HepG2 (cell line): Measurements from ENCODE around the gene DRC7. TPM values are rescaled to one million over a fixed set of nuclear protein-coding genes. Genes with fewer than 3 reads are reported as not detected.

Source experiments
- ATAC-seq: fragments of 200-7000 bp; cut with Tn5 transposase; 3 replicates; pipeline ENCODE4 v1.9.1; 2020; ENCODE audit warnings: mild to moderate bottlenecking, moderate library complexity
- BruUV-seq: library from RNA; stranded (reverse); fragments of 400-500 nt; replicated peaks from 2 replicates; lab custom pipeline; 2021; lab: Mats Ljungman, UMichigan
- CTCF ChIA-PET: fragments of 300-600 bp; formaldehyde crosslinking; extraction: SDS; loops from one replicate; lab custom pipeline; 2021; ENCODE audit warnings: low total read pairs, inconsistent platforms, low intra/inter-chr PET ratio; lab: Yijun Ruan, JAX
- POLR2A ChIA-PET: fragments of 350-600 bp; sonication (Branson Sonifier 250); formaldehyde crosslinking; loops from one replicate; lab custom pipeline; 2020; ENCODE audit warnings: antibody characterized with exemption, inconsistent platforms; lab: Yijun Ruan, JAX
- DNase-seq: peaks from one replicate; pipeline ENCODE4 v3.0.0-alpha.2; 2015; ENCODE audit warnings: low spot score
- FAIRE-seq: peaks from 3 replicates; lab custom pipeline; 2011; peaks lifted over from hg19 to GRCh38; lab: Jason Lieb, UNC
- H2AFZ ChIP-seq: one replicate; pipeline ENCODE4 v1.6.1; 2011; ENCODE audit warnings: low read length, inconsistent platforms
- H3K27ac ChIP-seq: fragments of 300-600 bp; 3 replicates; pipeline ENCODE4 v1.8.0; 2011; ENCODE audit warnings: mixed run types, mild to moderate bottlenecking, mixed read lengths, low read length, inconsistent platforms; ENCODE audit not compliant: insufficient read depth; ENCODE audit errors: extremely low read length
- H3K27me3 ChIP-seq, 2 experiments: fragments of 200-600 bp in 1 of 2; 2 replicates in 1 of 2; 3 replicates in 1 of 2; pipeline versions ENCODE4 v1.6.0 to v1.8.0; 2011; ENCODE audit warnings: low read length in 2 of 2, mild to moderate bottlenecking in 2 of 2, moderate library complexity in 2 of 2, inconsistent platforms in 1 of 2; ENCODE audit not compliant: insufficient read depth in 2 of 2, control insufficient read depth in 1 of 2
- H3K36me3 ChIP-seq, 2 experiments: fragments of 200-600 bp in 1 of 2; replicated peaks in 1 of 2; 2 replicates in 1 of 2; 3 replicates in 1 of 2; pipeline versions ENCODE4 v1.5.1 to v1.8.0; 2011; ENCODE audit warnings: low read length in 2 of 2, inconsistent platforms in 1 of 2; ENCODE audit not compliant: insufficient read depth in 2 of 2, control insufficient read depth in 1 of 2
- H3K4me1 ChIP-seq: 2 replicates; pipeline ENCODE4 v1.5.1; 2012; ENCODE audit warnings: low read length, inconsistent platforms; ENCODE audit not compliant: insufficient read depth
- H3K4me2 ChIP-seq: 2 replicates; pipeline ENCODE4 v1.6.0; 2011; ENCODE audit warnings: low read depth, low read length, inconsistent platforms
- H3K4me3 ChIP-seq, 3 experiments: fragments of 200-600 bp in 1 of 3; sonication (generic), shearing (Covaris generic) in 1 of 3; replicated peaks in 1 of 3; 2 replicates each; pipeline ENCODE4 v1.5.1; 2011 to 2016; ENCODE audit warnings: low read length in 3 of 3, inconsistent platforms in 2 of 3, low read depth in 2 of 3, mild to moderate bottlenecking in 2 of 3, control low read depth in 1 of 3, mixed read lengths in 1 of 3; ENCODE audit not compliant: insufficient read depth in 1 of 3
- H3K79me2 ChIP-seq: one replicate; pipeline ENCODE4 v1.6.1; 2011; ENCODE audit warnings: low read length, inconsistent platforms; ENCODE audit not compliant: insufficient read depth
- H3K9ac ChIP-seq: 2 replicates; pipeline ENCODE4 v1.6.0; 2011; ENCODE audit warnings: mild to moderate bottlenecking, low read depth, low read length, inconsistent platforms; ENCODE audit not compliant: insufficient read depth
- H3K9me3 ChIP-seq: 2 replicates; pipeline ENCODE4 v1.5.1; 2012; ENCODE audit warnings: mild to moderate bottlenecking, low read length
- H4K20me1 ChIP-seq: 2 replicates; pipeline ENCODE4 v1.6.0; 2011; ENCODE audit warnings: inconsistent platforms, mild to moderate bottlenecking, low read length, moderate library complexity; ENCODE audit not compliant: insufficient read depth
- AGO2 ChIP-seq: fragments of 200-400 bp; formaldehyde crosslinking; optimal IDR thresholded peaks from 2 replicates; pipeline ENCODE3; 2017; ENCODE audit warnings: mild to moderate bottlenecking, low read depth, low read length, moderate library complexity
- HNRNPUL1 ChIP-seq: fragments of 200-400 bp; formaldehyde crosslinking; IDR thresholded peaks from 2 replicates; pipeline ENCODE4 v1.6.1; 2017; ENCODE audit warnings: low read depth, mild to moderate bottlenecking, low read length, moderate library complexity
- HOXD1 ChIP-seq: sonication (generic); formaldehyde crosslinking; IDR thresholded peaks from 2 replicates; pipeline ENCODE4 v1.5.0; 2020; ENCODE audit warnings: missing genetic modification reagents
- IRF2 ChIP-seq: IDR thresholded peaks from 2 replicates; pipeline ENCODE4 v1.6.1; 2018; ENCODE audit warnings: missing genetic modification reagents, missing compliant biosample characterization
- ISX ChIP-seq: sonication (generic); formaldehyde crosslinking; conservative IDR thresholded peaks from 2 replicates; pipeline ENCODE4 v1.5.0; 2020; ENCODE audit warnings: missing genetic modification reagents
- KAT2B ChIP-seq: fragments of 150-350 bp; IDR thresholded peaks from 2 replicates; pipeline ENCODE4 v1.6.1; 2014; ENCODE audit warnings: low read depth, low read length, borderline replicate concordance
- KDM1A ChIP-seq: IDR thresholded peaks from 2 replicates; pipeline ENCODE4 v1.6.1; 2016; ENCODE audit warnings: missing compliant biosample characterization
- KLF15 ChIP-seq: sonication (generic); formaldehyde crosslinking; IDR thresholded peaks from 2 replicates; pipeline ENCODE4 v1.8.1; 2023; ENCODE audit warnings: borderline replicate concordance, mild to moderate bottlenecking, inconsistent platforms, missing genetic modification reagents, mixed read lengths
- NCOA1 ChIP-seq: sonication (generic); formaldehyde crosslinking; IDR thresholded peaks from 2 replicates; pipeline ENCODE4 v1.9.0; 2021; ENCODE audit warnings: missing genetic modification reagents
- PLRG1 ChIP-seq: fragments of 450-650 bp; conservative IDR thresholded peaks from 2 replicates; pipeline ENCODE4 v1.6.1; 2016
- RARG ChIP-seq: sonication (generic); formaldehyde crosslinking; IDR thresholded peaks from 2 replicates; pipeline ENCODE4 v1.4.0; 2020; ENCODE audit warnings: low read depth, mild to moderate bottlenecking, missing genetic modification reagents
- SSRP1 ChIP-seq: IDR thresholded peaks from 2 replicates; pipeline ENCODE4 v1.6.1; 2016; ENCODE audit warnings: control low read depth
- TMF1 ChIP-seq: sonication (generic); formaldehyde crosslinking; IDR thresholded peaks from 2 replicates; pipeline ENCODE4 v1.8.1; 2022; ENCODE audit warnings: low read depth, missing genetic modification reagents
- ZIK1 ChIP-seq: sonication (generic); formaldehyde crosslinking; IDR thresholded peaks from 2 replicates; pipeline ENCODE4 v1.5.0; 2020; ENCODE audit warnings: mild to moderate bottlenecking, low read depth, missing genetic modification reagents, borderline replicate concordance
- ZNF616 ChIP-seq: sonication (generic); formaldehyde crosslinking; IDR thresholded peaks from 2 replicates; pipeline ENCODE4 v1.5.0; 2020; ENCODE audit warnings: low read depth, mild to moderate bottlenecking, missing genetic modification reagents
- ZNF691 ChIP-seq: sonication (generic); formaldehyde crosslinking; IDR thresholded peaks from 2 replicates; pipeline ENCODE4 v1.4.0; 2020; ENCODE audit warnings: missing genetic modification reagents, low read depth, mild to moderate bottlenecking, borderline replicate concordance
- ZNF746 ChIP-seq: sonication (generic); formaldehyde crosslinking; IDR thresholded peaks from 2 replicates; pipeline ENCODE4 v1.8.0; 2022; ENCODE audit warnings: mild to moderate bottlenecking, missing genetic modification reagents
- ZNF781 ChIP-seq: sonication (generic); formaldehyde crosslinking; IDR thresholded peaks from 2 replicates; pipeline ENCODE4 v1.5.1; 2020; ENCODE audit warnings: borderline replicate concordance, mild to moderate bottlenecking, missing genetic modification reagents; ENCODE audit errors: not compliant biosample characterization
- WGBS: methylation state at CpG from one replicate; pipeline ENCODE4 v1.1.6; 2017; ENCODE audit warnings: low lambda C conversion rate; 5-methylcytosine and 5-hydroxymethylcytosine counted together
- in situ Hi-C: cut with HindIII; loops from 2 replicates; pipeline ENCODE4 v1.10.0; 2017; ENCODE audit warnings: low pct_unique_long_range_greater_than_20kb; ENCODE audit not compliant: extremely low pct_ligation_motif_present
- intact Hi-C: fragments of 100-400 bp; cut with micrococcal nuclease; formaldehyde crosslinking; loops from one replicate; pipeline ENCODE4 v1.10.0; 2022; ENCODE audit not compliant: unreplicated experiment
- polyA plus RNA-seq, 8 experiments: library from polyadenylated mRNA; depleted of rRNA in 3 of 8; stranded (reverse) in 7 of 8; unstranded in 1 of 8; fragments of >200 nt; fragmentation: Illumina TruSeq in 4 of 8; extraction: Trizol in 4 of 8; gene quantifications; 2 replicates each; pipeline versions ENCODE4 v1.2.1 to v1.2.3, GENCODE V29; 2011 to 2016; ENCODE audit warnings: low read depth in 4 of 8, missing spikeins in 1 of 8, mixed read lengths in 1 of 8; ENCODE audit not compliant: insufficient read depth in 1 of 8
- total RNA-seq, 5 experiments: library from RNA; depleted of rRNA; stranded (reverse); fragments of >200 nt; fragmentation: Illumina TruSeq; extraction: Trizol; gene quantifications; 2 replicates each; pipeline ENCODE4 v1.2.3, GENCODE V29; 2016; ENCODE audit warnings: low read depth in 1 of 5
- TF ChIP-seq, protein P1 (sequence below): sonication (generic); formaldehyde crosslinking; IDR thresholded peaks from 2 replicates; pipeline ENCODE4 v1.4.0; 2020; ENCODE audit warnings: missing genetic modification reagents

Gene DRC7
- total and polyA plus RNA-seq, 2 of the 13 experiments (the other 11 are each of a cell fraction or from before 2014, with no cell fraction given): 2.7 to 3.4 TPM

DNA sequence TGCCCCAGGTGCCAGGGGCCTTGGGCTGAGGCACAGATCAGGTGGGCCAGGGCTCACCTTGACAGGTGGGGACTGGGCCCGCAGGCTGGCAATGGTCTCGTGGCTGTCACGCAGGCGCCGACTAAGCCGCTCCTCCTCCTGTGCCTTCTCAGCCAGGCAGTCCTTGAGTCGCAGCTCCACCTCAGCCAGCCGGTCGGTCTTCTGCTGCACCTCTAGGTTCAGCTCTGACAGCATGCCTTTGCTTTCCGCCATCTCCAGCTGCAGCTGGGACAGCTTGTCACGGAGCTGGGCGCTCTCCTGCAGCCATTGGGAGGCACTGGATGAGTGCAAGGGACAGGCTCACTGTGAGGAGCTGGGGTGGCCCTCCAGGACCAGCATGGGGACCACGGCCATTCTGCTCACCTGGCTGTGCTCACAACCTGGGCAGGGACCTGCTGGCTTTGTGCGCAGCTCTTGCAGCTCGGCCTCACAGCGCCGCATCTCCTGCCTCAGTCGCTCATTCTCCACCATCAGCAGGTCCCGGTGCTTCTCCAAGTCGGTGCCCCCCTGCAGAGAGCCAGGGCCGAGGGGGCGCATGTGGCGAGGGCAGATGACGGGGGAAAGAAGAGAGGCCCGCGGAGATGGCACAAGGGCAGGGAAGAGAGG, 76.7 kb downstream of the DRC7 start:
- FAIRE-seq (no peak), ATAC-seq (no peak)

GRCh38 chr16:57773019-57773418, 78.4 kb downstream of the DRC7 start:
- H3K27ac ChIP-seq: no peak overlapping the region
- DNase-seq (no peak), ATAC-seq (no peak), FAIRE-seq (no peak)
- WGBS: 94% methylated on average over 11 of the region's 11 CpGs
- H3K4me3 ChIP-seq: no peak overlapping the region
- no peaks in the 10 kb centered on the region for H3K27me3 ChIP-seq
- ChIA-PET POLR2A (interaction anchor here (1.5 kb wide), 1 partner anchor 9 kb away, joined by 3 read pairs; no protein-coding TSS in a partner anchor), CTCF (no interaction called here)
- no peak overlapping the region for H3K9ac ChIP-seq
- no TSS peak for BruUV-seq
- no peaks in the 10 kb centered on the region for H3K79me2 ChIP-seq
- peaks cover 40 to 45% of the 10 kb centered on the region in 2 experiments for H3K36me3 ChIP-seq
- H3K9me3 ChIP-seq: no peaks in the 10 kb centered on the region
- in situ Hi-C loops (no loop called here), intact Hi-C loops (no loop called here)
- no peak overlapping the region for H2AFZ ChIP-seq
- no peaks in the 10 kb centered on the region; the same call in 1 of the 2 replicates for H3K4me1 ChIP-seq
- no peaks in the 10 kb centered on the region for H4K20me1 ChIP-seq
- no peak overlapping the region for H3K4me2 ChIP-seq
- TF ChIP-seq KDM1A (CRISPR knock-in tag) (no peak), ZIK1 (CRISPR knock-in tag) (no peak), ZNF746 (CRISPR knock-in tag) (no peak), NCOA1 (no peak), PLRG1 (no peak), ZNF691 (CRISPR knock-in tag) (no peak), SSRP1 (CRISPR knock-in tag) (no peak), ISX (CRISPR knock-in tag) (no peak), KLF15 (no peak), ZNF616 (CRISPR knock-in tag) (no peak), HNRNPUL1 (no peak), TMF1 (no peak), HOXD1 (CRISPR knock-in tag) (no peak), ZNF781 (CRISPR knock-in tag) (no peak), KAT2B (no peak), RARG (CRISPR knock-in tag) (no peak)
- TF ChIP-seq, protein P1, sequence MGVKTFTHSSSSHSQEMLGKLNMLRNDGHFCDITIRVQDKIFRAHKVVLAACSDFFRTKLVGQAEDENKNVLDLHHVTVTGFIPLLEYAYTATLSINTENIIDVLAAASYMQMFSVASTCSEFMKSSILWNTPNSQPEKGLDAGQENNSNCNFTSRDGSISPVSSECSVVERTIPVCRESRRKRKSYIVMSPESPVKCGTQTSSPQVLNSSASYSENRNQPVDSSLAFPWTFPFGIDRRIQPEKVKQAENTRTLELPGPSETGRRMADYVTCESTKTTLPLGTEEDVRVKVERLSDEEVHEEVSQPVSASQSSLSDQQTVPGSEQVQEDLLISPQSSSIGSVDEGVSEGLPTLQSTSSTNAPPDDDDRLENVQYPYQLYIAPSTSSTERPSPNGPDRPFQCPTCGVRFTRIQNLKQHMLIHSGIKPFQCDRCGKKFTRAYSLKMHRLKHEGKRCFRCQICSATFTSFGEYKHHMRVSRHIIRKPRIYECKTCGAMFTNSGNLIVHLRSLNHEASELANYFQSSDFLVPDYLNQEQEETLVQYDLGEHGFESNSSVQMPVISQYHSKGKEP (CRISPR knock-in tag): no peak

More for the DNA sequence above, 76.7 kb downstream of the DRC7 start:
- DNase-seq: no peak
- H3K4me1 ChIP-seq: no peaks in the 10 kb centered on the region
- H3K9me3 ChIP-seq: no peaks in the 10 kb centered on the region
- no peaks in the 10 kb centered on the region for H3K27me3 ChIP-seq
- H3K79me2 ChIP-seq: no peaks in the 10 kb centered on the region
- POLR2A ChIA-PET: no interaction called here
- H4K20me1 ChIP-seq: no peaks in the 10 kb centered on the region
- no peak overlapping the region for H3K4me2 ChIP-seq
- no peak overlapping the region for H3K27ac ChIP-seq
- peaks cover 41 to 53% of the 10 kb centered on the region in 2 experiments for H3K36me3 ChIP-seq
- CTCF ChIA-PET: no interaction called here
- intact Hi-C loops (no loop called here), in situ Hi-C loops (no loop called here)
- 97% methylated on average over 24 of the region's 26 CpGs for WGBS
- H3K4me3 ChIP-seq: no peak overlapping the region
- no peak overlapping the region for H2AFZ ChIP-seq
- no peak for TF ChIP-seq IRF2
- TF ChIP-seq AGO2: peak; percentile 42
- no TSS peak for BruUV-seq
- H3K9ac ChIP-seq: no peak overlapping the region
